ENCODE data around the gene MGMT.

- no peak for TF ChIP-seq MCM2 (IDR thresholded peaks at IDR 0.05; ENCODE audit: low read depth)
- TF ChIP-seq CTCF (IDR thresholded peaks at IDR 0.05 in 2 of 3, conservative IDR thresholded peaks at IDR 0.05 in 1 of 3; ENCODE audit: insufficient read depth in 2 of 3, low read depth in 1 of 3, low read length in 3 of 3): no peak
- no peak for TF ChIP-seq E2F1 (CRISPR knock-in tag; IDR thresholded peaks at IDR 0.05)
- no peak for TF ChIP-seq ZC3H8 (IDR thresholded peaks at IDR 0.05)
- no peak for TF ChIP-seq MLLT1 (IDR thresholded peaks at IDR 0.05)
- no peak for TF ChIP-seq POLR2A (conservative IDR thresholded peaks at IDR 0.05)
- no peak for TF ChIP-seq MTF1 (CRISPR knock-in tag; IDR thresholded peaks at IDR 0.05; ENCODE audit: borderline replicate concordance)
These were observed 298.9 kb downstream of the MGMT start for GRCh38 chr10:129765664-129766550.

All from K562 (cell line).